Uterus (tissue), 2 donors: ENCODE measurements around the gene NDUFS6.

ENCODE experiments used
- CTCF ChIP-seq, 4 experiments: fragments of 200-600 bp in 2 of 4; fragments of 450-650 bp in 2 of 4; sonication (generic) in 2 of 4; IDR thresholded peaks; one replicate each; pipeline ENCODE4 v1.5.1; 2016 to 2019; ENCODE audit warnings: antibody characterized with exemption in 4 of 4, mild to moderate bottlenecking in 2 of 4, moderate library complexity in 1 of 4
- POLR2A ChIP-seq, 2 donors: fragments of 450-650 bp; IDR thresholded peaks; one replicate each; pipeline ENCODE4 v1.6.1; 2016; ENCODE audit warnings: antibody characterized with exemption in 2 of 2, mild to moderate bottlenecking in 1 of 2, moderate library complexity in 1 of 2

DNA sequence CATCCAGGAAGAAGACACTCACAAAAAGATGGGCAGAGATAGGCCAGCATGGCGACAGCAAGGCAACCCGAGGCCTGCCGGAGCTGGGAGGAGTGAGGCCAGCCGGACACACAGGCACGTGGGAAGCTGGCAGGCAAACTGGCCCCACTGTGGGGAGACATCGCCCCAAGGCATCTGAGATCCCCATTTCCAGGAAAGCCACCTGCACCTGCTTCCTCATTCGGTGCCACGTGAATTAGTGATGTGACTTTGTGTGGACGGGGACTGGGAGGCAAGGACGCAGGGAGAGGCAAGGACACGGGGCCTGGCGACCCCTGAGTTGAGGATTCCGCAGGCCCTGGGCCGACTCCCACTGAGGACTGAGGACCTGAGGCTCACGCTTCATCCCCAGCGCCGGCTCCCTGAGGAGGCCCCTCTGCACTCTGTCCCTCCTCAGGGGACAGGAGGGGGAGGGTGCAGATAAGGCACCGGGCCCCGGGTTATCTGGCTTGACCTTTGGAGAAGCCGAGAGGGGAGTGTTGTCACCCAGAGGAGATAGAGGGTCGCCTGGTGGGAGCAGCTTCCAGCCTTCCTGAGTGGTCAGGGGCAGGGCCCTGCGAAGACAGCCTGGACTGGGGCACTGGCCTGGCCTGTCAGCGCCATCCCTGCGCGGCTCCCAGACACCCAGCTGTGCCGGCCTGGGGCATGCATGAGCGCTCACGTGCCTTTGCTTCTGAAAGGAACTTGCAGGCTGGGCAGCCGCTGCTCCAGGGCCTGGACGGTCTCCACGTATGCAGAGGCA lies 39.7 kb downstream of the NDUFS6 start:
- TF ChIP-seq POLR2A (IDR thresholded peaks at IDR 0.05) (no peak), CTCF (IDR thresholded peaks at IDR 0.05) (no peak)
